22Rv1 (cell line): ENCODE results near the gene SH3RF1.

Experiments
- ZFX ChIP-seq: fragments of 450-650 bp; IDR thresholded peaks from 2 replicates; pipeline ENCODE4 v1.6.1; 2017; ENCODE audit warnings: antibody characterized with exemption, borderline replicate concordance
- TF ChIP-seq, protein P1 (sequence below): fragments of 450-650 bp; IDR thresholded peaks from 2 replicates; pipeline ENCODE4 v1.5.1; 2017; ENCODE audit warnings: mild to moderate bottlenecking

DNA sequence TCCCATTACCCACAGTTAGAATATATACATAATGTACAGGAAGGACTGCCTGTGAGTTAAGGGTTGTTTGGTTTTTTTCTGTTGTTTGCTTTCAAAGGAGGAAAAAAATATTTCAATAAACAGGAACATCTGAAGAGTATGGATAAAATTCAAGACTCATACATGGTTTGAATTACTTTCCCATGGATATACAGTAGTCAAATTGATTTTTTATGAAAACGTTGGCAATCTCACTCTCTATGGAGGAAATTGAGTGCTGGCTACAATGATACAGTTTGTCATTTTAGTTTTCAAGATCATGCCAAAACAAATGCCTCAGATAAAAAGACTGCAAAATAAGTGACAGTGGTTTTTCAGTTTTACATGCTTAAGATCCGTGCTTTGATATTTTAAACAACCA is 116.6 kb downstream of the SH3RF1 start:
- TF ChIP-seq, protein P1, sequence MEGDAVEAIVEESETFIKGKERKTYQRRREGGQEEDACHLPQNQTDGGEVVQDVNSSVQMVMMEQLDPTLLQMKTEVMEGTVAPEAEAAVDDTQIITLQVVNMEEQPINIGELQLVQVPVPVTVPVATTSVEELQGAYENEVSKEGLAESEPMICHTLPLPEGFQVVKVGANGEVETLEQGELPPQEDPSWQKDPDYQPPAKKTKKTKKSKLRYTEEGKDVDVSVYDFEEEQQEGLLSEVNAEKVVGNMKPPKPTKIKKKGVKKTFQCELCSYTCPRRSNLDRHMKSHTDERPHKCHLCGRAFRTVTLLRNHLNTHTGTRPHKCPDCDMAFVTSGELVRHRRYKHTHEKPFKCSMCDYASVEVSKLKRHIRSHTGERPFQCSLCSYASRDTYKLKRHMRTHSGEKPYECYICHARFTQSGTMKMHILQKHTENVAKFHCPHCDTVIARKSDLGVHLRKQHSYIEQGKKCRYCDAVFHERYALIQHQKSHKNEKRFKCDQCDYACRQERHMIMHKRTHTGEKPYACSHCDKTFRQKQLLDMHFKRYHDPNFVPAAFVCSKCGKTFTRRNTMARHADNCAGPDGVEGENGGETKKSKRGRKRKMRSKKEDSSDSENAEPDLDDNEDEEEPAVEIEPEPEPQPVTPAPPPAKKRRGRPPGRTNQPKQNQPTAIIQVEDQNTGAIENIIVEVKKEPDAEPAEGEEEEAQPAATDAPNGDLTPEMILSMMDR: no peak
- no peak for TF ChIP-seq ZFX
